HG02763 (cell line): ENCODE data around the gene SNRK.
A peak's percentile ranks its signal among the peaks of the same experiment; 100 is the strongest.

Source experiments
- ATAC-seq: cut with Tn5 transposase; IDR thresholded peaks from one replicate; pipeline ENCODE4 v1.9.1; 2021; ENCODE audit warnings: mild to moderate bottlenecking, moderate library complexity; ENCODE audit not compliant: unreplicated experiment

Gene SNRK

GRCh38 chr3:43370293-43370980 lies 84.1 kb downstream of the SNRK start:
- ATAC-seq: no peak

- no peak for ATAC-seq
These were observed 85.2 kb downstream of the SNRK start for GRCh38 chr3:43371494-43371893.

GRCh38 chr3:43372007-43372740 lies 85.8 kb downstream of the SNRK start:
- no peak for ATAC-seq

- ATAC-seq: no peak
These were observed 86.6 kb downstream of the SNRK start for GRCh38 chr3:43372809-43373559.

DNA sequence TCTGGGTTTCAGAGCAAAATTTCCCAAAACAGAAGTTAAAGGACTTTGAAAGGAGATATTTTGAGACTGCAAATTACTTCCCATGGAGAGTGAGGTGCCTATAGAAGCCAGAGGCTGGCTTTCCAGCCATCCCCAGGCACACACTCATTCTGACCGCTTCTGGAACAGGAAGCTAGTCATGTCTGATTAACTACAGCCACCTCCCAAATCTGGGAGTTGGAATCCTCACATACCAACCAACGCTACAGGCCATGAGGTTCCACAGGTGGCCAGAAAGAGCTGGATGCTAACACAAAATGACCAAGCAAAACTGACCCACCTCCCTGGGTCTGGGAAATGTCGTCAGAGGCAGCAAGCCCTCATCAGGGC lies 87.2 kb downstream of the SNRK start:
- no peak for ATAC-seq

DNA sequence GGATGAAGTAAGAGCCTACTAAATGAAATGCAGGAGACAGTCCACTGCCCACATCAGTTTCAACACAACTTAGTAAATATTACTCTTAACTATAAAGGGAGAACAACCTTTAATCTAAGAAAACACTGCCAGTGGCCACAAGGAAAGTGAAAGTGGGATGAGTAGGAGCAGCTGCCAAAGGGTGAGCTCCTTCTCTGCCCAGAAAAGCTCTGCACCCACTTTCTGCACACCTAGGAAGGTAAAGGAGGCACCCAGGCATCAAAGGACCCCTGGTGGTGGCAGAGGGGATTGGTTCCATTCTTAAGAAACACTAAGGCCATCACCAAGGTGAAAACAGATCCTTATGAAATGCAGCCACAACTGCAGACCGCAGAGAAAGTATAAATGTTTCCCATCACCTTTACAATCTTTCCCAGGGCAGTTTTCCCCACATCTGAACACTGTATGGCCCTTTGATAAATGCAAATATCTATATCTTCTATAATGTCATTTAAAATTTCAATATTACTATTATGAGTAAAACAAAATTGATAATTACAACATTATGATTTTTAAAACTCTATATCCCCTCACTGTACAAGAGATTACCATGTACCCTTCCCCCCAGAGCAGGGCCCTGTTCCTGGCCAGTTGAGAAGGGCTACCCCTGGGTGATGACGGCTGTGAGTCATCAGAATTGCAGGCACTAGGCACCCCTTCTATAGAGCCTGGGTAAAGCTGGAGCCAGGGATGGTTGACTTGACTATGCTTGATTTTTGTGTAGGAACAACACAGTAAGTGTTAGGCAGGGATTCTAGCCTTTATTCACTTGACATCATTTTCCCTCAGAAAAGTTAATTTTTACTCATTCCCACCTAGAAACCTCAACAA lies 92.0 kb downstream of the SNRK start:
- no peak for ATAC-seq

GRCh38 chr3:43379343-43379742 lies 93.0 kb downstream of the SNRK start:
- ATAC-seq: no peak

- no peak for ATAC-seq
These were observed 101.8 kb downstream of the SNRK start for GRCh38 chr3:43388175-43388574.

- ATAC-seq: no peak
These were observed 102.6 kb downstream of the SNRK start for GRCh38 chr3:43388915-43389314.

- ATAC-seq: peak; percentile 58
These were observed 103.3 kb downstream of the SNRK start for GRCh38 chr3:43389388-43390254.

DNA sequence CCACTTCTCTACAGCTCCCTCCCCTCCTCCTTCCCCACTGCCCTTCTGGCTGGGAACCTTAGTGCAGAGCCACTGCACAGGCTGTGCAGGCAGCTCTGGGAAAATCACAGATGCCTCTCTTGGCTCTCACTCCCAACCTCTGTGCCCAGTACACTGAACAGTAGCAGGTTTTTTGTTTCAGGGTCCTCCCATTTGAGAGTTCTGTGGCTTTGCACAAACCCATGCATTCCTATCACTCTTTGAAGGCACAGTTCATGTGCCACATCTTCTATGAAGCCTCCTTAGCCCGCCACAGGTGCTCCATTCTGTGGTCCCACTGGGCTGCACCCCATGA lies 103.9 kb downstream of the SNRK start:
- no peak for ATAC-seq

DNA sequence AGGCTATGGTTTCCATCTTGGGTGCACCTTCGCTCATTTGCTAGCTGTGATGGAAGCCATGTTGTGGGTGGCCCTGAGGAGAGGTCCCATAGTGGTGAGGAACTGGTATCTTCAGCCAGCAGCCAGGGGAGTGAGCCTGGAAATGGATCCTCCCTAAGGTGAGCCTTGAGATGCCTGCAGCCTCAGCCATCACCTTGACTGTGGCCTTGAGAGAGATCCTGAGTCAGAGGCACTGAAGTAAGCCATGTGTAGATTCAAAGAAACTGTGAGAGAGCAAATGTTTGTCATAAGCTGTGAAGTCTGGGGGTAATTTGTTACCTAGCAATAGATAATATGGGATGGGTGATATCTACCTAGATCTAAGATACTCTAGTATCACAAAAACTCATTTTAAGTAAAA lies 105.3 kb downstream of the SNRK start:
- ATAC-seq: no peak

DNA sequence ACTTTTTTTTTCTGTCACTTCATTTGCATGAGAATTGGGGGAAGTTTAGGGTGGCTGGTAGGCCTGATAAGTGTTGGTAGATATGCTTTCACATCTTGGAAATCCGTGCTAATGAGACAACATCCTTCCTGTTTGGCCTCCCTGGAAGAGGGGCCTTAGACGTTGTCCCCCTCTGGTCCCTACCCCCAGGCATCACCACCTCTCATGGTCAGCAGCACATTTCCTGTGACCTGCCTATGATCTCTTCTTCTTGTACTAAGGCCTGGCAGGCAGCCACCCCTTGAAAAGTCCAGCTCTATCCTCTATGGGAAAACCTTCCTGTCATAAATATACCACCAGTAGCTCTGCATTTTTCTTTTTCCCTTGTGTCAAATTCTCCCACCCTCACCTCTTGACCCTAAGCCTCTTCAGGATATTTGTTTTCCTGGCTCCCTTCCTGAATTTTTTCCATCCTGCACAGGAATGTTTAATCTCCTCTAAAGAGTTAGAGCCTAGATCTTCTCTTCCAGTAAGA lies 107.8 kb downstream of the SNRK start:
- no peak for ATAC-seq

- ATAC-seq: no peak
These were observed 112.7 kb downstream of the SNRK start for GRCh38 chr3:43399034-43399433.

- ATAC-seq: no peak
These were observed 113.8 kb downstream of the SNRK start for GRCh38 chr3:43400167-43400566.
